Testis (tissue), 3 donors: Measurements from ENCODE around the gene CDK8. TPM values are rescaled to one million over a fixed set of nuclear protein-coding genes. Genes with fewer than 3 reads are reported as not detected.

Experiments used
- DNase-seq: peaks from one replicate; pipeline ENCODE4 v3.0.0-alpha.2; 2019
- H3K27ac ChIP-seq, 2 donors: fragments of 200-600 bp; sonication (generic); one replicate each; pipeline ENCODE4 v1.5.1; 2019
- H3K27me3 ChIP-seq: fragments of 200-600 bp; sonication (generic); one replicate; pipeline ENCODE4 v1.5.1; 2019
- H3K36me3 ChIP-seq: fragments of 200-600 bp; sonication (generic); one replicate; pipeline ENCODE4 v1.5.1; 2017; ENCODE audit warnings: low read depth; ENCODE audit errors: missing control alignments
- H3K4me1 ChIP-seq: fragments of 200-600 bp; sonication (generic); one replicate; pipeline ENCODE4 v1.5.1; 2019
- H3K4me3 ChIP-seq, 2 donors: fragments of 200-600 bp; sonication (generic); one replicate each; pipeline ENCODE4 v1.5.1; 2017 to 2019
- H3K9me3 ChIP-seq: fragments of 200-600 bp; sonication (generic); one replicate; pipeline ENCODE4 v1.5.1; 2017
- POLR2A ChIP-seq: fragments of 450-650 bp; IDR thresholded peaks from one replicate; pipeline ENCODE4 v1.6.1; 2017; ENCODE audit warnings: antibody characterized with exemption, mild to moderate bottlenecking, moderate library complexity
- WGBS, 2 donors: methylation state at CpG; one replicate each; pipeline ENCODE4 v1.1.5; 2018; 5-methylcytosine and 5-hydroxymethylcytosine counted together
- intact Hi-C: fragments of 100-400 bp; cut with DNase I; formaldehyde crosslinking; loops from one replicate; pipeline ENCODE4 v1.15.1; 2023; ENCODE audit warnings: low total_unique reads
- polyA plus RNA-seq: library from polyadenylated mRNA; stranded (reverse); fragments of 350-450 nt; fragmentation: Illumina TruSeq; extraction: RNeasy Lipid Tissue Mini Kit (QIAGEN cat#74804); gene quantifications from one replicate; pipeline ENCODE4 v1.2.3, GENCODE V29; 2014; ENCODE audit warnings: low read depth, low replicate concordance; ENCODE audit not compliant: insufficient read depth
- total RNA-seq, 2 donors: library from RNA; depleted of rRNA; stranded (reverse); fragments of >200 nt; gene quantifications; one replicate each; pipeline ENCODE4 v1.2.3, GENCODE V29; 2016
- TF ChIP-seq, protein P1 (sequence below), 3 experiments: fragments of 450-650 bp in 2 of 3; fragments of 200-600 bp in 1 of 3; sonication (generic) in 1 of 3; IDR thresholded peaks; one replicate each; pipeline ENCODE4 v1.5.1; 2016 to 2019; ENCODE audit warnings: antibody characterized with exemption in 3 of 3, mild to moderate bottlenecking in 2 of 3, moderate library complexity in 1 of 3

Gene CDK8
- total and polyA plus RNA-seq, 3 donors from 2014 or later, result 16.5 to 31.7 (median 27.1) TPM

- Histone ChIP-seq H3K27ac (no peak overlapping the region), H3K27me3 (no peaks in the 10 kb centered on the region), H3K36me3 (no peaks in the 10 kb centered on the region), H3K4me1 (no peaks in the 10 kb centered on the region), H3K9me3 (no peaks in the 10 kb centered on the region), H3K4me3 (no peak overlapping the region)
- 95 to 97% methylated on average over 4 of the region's 4 CpGs for WGBS, 2 donors
- no peak for TF ChIP-seq POLR2A
- TF ChIP-seq, protein P1, sequence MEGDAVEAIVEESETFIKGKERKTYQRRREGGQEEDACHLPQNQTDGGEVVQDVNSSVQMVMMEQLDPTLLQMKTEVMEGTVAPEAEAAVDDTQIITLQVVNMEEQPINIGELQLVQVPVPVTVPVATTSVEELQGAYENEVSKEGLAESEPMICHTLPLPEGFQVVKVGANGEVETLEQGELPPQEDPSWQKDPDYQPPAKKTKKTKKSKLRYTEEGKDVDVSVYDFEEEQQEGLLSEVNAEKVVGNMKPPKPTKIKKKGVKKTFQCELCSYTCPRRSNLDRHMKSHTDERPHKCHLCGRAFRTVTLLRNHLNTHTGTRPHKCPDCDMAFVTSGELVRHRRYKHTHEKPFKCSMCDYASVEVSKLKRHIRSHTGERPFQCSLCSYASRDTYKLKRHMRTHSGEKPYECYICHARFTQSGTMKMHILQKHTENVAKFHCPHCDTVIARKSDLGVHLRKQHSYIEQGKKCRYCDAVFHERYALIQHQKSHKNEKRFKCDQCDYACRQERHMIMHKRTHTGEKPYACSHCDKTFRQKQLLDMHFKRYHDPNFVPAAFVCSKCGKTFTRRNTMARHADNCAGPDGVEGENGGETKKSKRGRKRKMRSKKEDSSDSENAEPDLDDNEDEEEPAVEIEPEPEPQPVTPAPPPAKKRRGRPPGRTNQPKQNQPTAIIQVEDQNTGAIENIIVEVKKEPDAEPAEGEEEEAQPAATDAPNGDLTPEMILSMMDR (IDR thresholded peaks at IDR 0.05), result no peak
- intact Hi-C loops, result no loop called here
- no peak for DNase-seq
Observed at GRCh38 chr13:26382835-26383234, 128.9 kb downstream of the CDK8 start.

GRCh38 chr13:26384587-26384986 lies 130.7 kb downstream of the CDK8 start:
- H3K36me3 ChIP-seq, result no peaks in the 10 kb centered on the region
- H3K27ac ChIP-seq, result no peak overlapping the region
- H3K27me3 ChIP-seq, result no peaks in the 10 kb centered on the region
- DNase-seq, result no peak
- intact Hi-C loops, result no loop called here
- TF ChIP-seq POLR2A, result no peak
- TF ChIP-seq, protein P1 (IDR thresholded peaks at IDR 0.05), result no peak
- H3K4me1 ChIP-seq, result no peaks in the 10 kb centered on the region
- H3K9me3 ChIP-seq, result no peaks in the 10 kb centered on the region
- 83 to 100% methylated on average over 1 of the region's 1 CpG for WGBS, 2 donors
- H3K4me3 ChIP-seq, result no peak overlapping the region

GRCh38 chr13:26386026-26386425 lies 132.1 kb downstream of the CDK8 start:
- intact Hi-C loops, result no loop called here
- no peaks in the 10 kb centered on the region for H3K9me3 ChIP-seq
- 94 to 97% methylated on average over 1 of the region's 1 CpG for WGBS, 2 donors
- no peak for DNase-seq
- H3K36me3 ChIP-seq, result no peaks in the 10 kb centered on the region
- TF ChIP-seq, protein P1 (IDR thresholded peaks at IDR 0.05), result no peak
- TF ChIP-seq POLR2A, result no peak
- no peak overlapping the region for H3K4me3 ChIP-seq
- H3K4me1 ChIP-seq, result no peaks in the 10 kb centered on the region
- no peaks in the 10 kb centered on the region for H3K27me3 ChIP-seq
- no peak overlapping the region for H3K27ac ChIP-seq

GRCh38 chr13:26390203-26390602 lies 136.3 kb downstream of the CDK8 start:
- no peak for TF ChIP-seq POLR2A
- TF ChIP-seq, protein P1 (IDR thresholded peaks at IDR 0.05), result no peak
- Histone ChIP-seq H3K27me3 (no peaks in the 10 kb centered on the region), H3K4me1 (no peaks in the 10 kb centered on the region), H3K9me3 (no peaks in the 10 kb centered on the region), H3K4me3 (no peak overlapping the region), H3K27ac (no peak overlapping the region), H3K36me3 (no peaks in the 10 kb centered on the region)
- 91 to 92% methylated on average over 3 of the region's 3 CpGs for WGBS, 2 donors
- no peak for DNase-seq
- intact Hi-C loops, result no loop called here

GRCh38 chr13:26400545-26400944 lies 146.6 kb downstream of the CDK8 start:
- no peaks in the 10 kb centered on the region for H3K9me3 ChIP-seq
- H3K36me3 ChIP-seq, result no peaks in the 10 kb centered on the region
- no peak for DNase-seq
- 95% methylated on average over 1 of the region's 1 CpG for WGBS, 2 donors
- intact Hi-C loops, result no loop called here
- no peak overlapping the region for H3K27ac ChIP-seq
- no peaks in the 10 kb centered on the region for H3K4me1 ChIP-seq
- no peaks in the 10 kb centered on the region for H3K27me3 ChIP-seq
- TF ChIP-seq POLR2A, result no peak
- TF ChIP-seq, protein P1 (IDR thresholded peaks at IDR 0.05), result no peak
- H3K4me3 ChIP-seq, result no peak overlapping the region
